HepG2 (cell line): Measurements from ENCODE around the gene ARID1A. TPM values are rescaled to one million over a fixed set of nuclear protein-coding genes. Genes with fewer than 3 reads are reported as not detected.

ENCODE experiments used
- AKAP8 ChIP-seq: sonication (generic); formaldehyde crosslinking; IDR thresholded peaks from 2 replicates; pipeline ENCODE4 v1.5.1; 2020; ENCODE audit warnings: mild to moderate bottlenecking, missing genetic modification reagents
- ATM ChIP-seq: fragments of 450-650 bp; IDR thresholded peaks from 2 replicates; pipeline ENCODE4 v1.7.1; 2017; ENCODE audit warnings: mild to moderate bottlenecking, borderline replicate concordance
- CCAR2 ChIP-seq: fragments of 200-400 bp; formaldehyde crosslinking; optimal IDR thresholded peaks from 2 replicates; pipeline ENCODE3; 2018; ENCODE audit warnings: low read depth, mild to moderate bottlenecking, low read length, moderate library complexity
- CREB1 ChIP-seq, 2 experiments: fragments of 450-650 bp in 1 of 2; IDR thresholded peaks; 2 replicates each; pipeline ENCODE4 v1.6.1; 2016 to 2017; ENCODE audit warnings: control low read depth in 1 of 2, mild to moderate bottlenecking in 1 of 2, missing compliant biosample characterization in 1 of 2, missing genetic modification characterization in 1 of 2
- HOXD1 ChIP-seq: sonication (generic); formaldehyde crosslinking; IDR thresholded peaks from 2 replicates; pipeline ENCODE4 v1.5.0; 2020; ENCODE audit warnings: missing genetic modification reagents
- JUNB ChIP-seq: sonication (generic); formaldehyde crosslinking; IDR thresholded peaks from 2 replicates; pipeline ENCODE4 v1.8.0; 2022; ENCODE audit warnings: missing genetic modification reagents, mild to moderate bottlenecking, borderline replicate concordance
- KLF11 ChIP-seq: IDR thresholded peaks from 2 replicates; pipeline ENCODE4 v1.6.1; 2016; ENCODE audit warnings: missing compliant biosample characterization
- KLF13 ChIP-seq: sonication (generic); formaldehyde crosslinking; IDR thresholded peaks from 2 replicates; pipeline ENCODE4 v1.4.0; 2020; ENCODE audit warnings: mild to moderate bottlenecking, missing genetic modification reagents
- KMT2A ChIP-seq: sonication (generic); formaldehyde crosslinking; IDR thresholded peaks from 2 replicates; pipeline ENCODE4 v1.4.0; 2020; ENCODE audit warnings: missing genetic modification reagents
- MYC ChIP-seq: sonication (generic); formaldehyde crosslinking; IDR thresholded peaks from 2 replicates; pipeline ENCODE4 v1.9.0; 2021; ENCODE audit warnings: missing genetic modification reagents, borderline replicate concordance
- NR2F1 ChIP-seq, 2 experiments: fragments of 450-650 bp in 1 of 2; formaldehyde crosslinking in 1 of 2; IDR thresholded peaks; 2 replicates each; pipeline versions ENCODE4 v1.5.0 to v1.6.1; 2016 to 2020; ENCODE audit warnings: mild to moderate bottlenecking in 1 of 2, missing compliant biosample characterization in 1 of 2, missing genetic modification reagents in 1 of 2, moderate library complexity in 1 of 2
- NR2F2 ChIP-seq: IDR thresholded peaks from 2 replicates; pipeline ENCODE4 v1.6.1; 2012; ENCODE audit warnings: low read depth, inconsistent platforms, borderline replicate concordance
- PLRG1 ChIP-seq: fragments of 450-650 bp; conservative IDR thresholded peaks from 2 replicates; pipeline ENCODE4 v1.6.1; 2016
- REPIN1 ChIP-seq: sonication (generic); formaldehyde crosslinking; IDR thresholded peaks from 2 replicates; pipeline ENCODE4 v1.8.0; 2022; ENCODE audit warnings: missing genetic modification reagents, low read depth, mild to moderate bottlenecking, borderline replicate concordance
- TEAD3 ChIP-seq: optimal IDR thresholded peaks from 2 replicates; pipeline ENCODE3; 2016; ENCODE audit warnings: borderline replicate concordance
- XRCC5 ChIP-seq: fragments of 200-400 bp; formaldehyde crosslinking; optimal IDR thresholded peaks from 2 replicates; pipeline ENCODE3; 2017; ENCODE audit warnings: mild to moderate bottlenecking, low read length
- ZBTB20 ChIP-seq: sonication (generic); formaldehyde crosslinking; IDR thresholded peaks from 2 replicates; pipeline ENCODE4 v1.8.1; 2023; ENCODE audit warnings: missing genetic modification reagents, low read depth, mild to moderate bottlenecking, borderline replicate concordance
- ZNF124 ChIP-seq: sonication (generic); formaldehyde crosslinking; IDR thresholded peaks from 2 replicates; pipeline ENCODE4 v1.4.0; 2020; ENCODE audit warnings: missing genetic modification reagents
- ZNF367 ChIP-seq: sonication (generic); formaldehyde crosslinking; IDR thresholded peaks from 2 replicates; pipeline ENCODE4 v1.4.0; 2020; ENCODE audit warnings: missing genetic modification reagents, borderline replicate concordance
- ZNF446 ChIP-seq: sonication (generic); formaldehyde crosslinking; IDR thresholded peaks from 2 replicates; pipeline ENCODE4 v1.5.0; 2020; ENCODE audit warnings: mild to moderate bottlenecking, missing genetic modification reagents
- ZNF772 ChIP-seq: sonication (generic); formaldehyde crosslinking; IDR thresholded peaks from 2 replicates; pipeline ENCODE4 v1.5.0; 2020; ENCODE audit warnings: mild to moderate bottlenecking, missing genetic modification reagents
- ZNF773 ChIP-seq: sonication (generic); formaldehyde crosslinking; IDR thresholded peaks from 2 replicates; pipeline ENCODE4 v1.4.0; 2020; ENCODE audit warnings: missing genetic modification reagents, borderline replicate concordance
- polyA plus RNA-seq, 8 experiments: library from polyadenylated mRNA; depleted of rRNA in 3 of 8; stranded (reverse) in 7 of 8; unstranded in 1 of 8; fragments of >200 nt; fragmentation: Illumina TruSeq in 4 of 8; extraction: Trizol in 4 of 8; gene quantifications; 2 replicates each; pipeline versions ENCODE4 v1.2.1 to v1.2.3, GENCODE V29; 2011 to 2016; ENCODE audit warnings: low read depth in 4 of 8, missing spikeins in 1 of 8, mixed read lengths in 1 of 8; ENCODE audit not compliant: insufficient read depth in 1 of 8
- total RNA-seq, 5 experiments: library from RNA; depleted of rRNA; stranded (reverse); fragments of >200 nt; fragmentation: Illumina TruSeq; extraction: Trizol; gene quantifications; 2 replicates each; pipeline ENCODE4 v1.2.3, GENCODE V29; 2016; ENCODE audit warnings: low read depth in 1 of 5
- TF ChIP-seq, protein P1 (sequence below): sonication (generic); formaldehyde crosslinking; IDR thresholded peaks from 2 replicates; pipeline ENCODE4 v1.8.0; 2022; ENCODE audit warnings: mild to moderate bottlenecking, missing genetic modification reagents, borderline replicate concordance
- TF ChIP-seq, protein P2 (sequence below): sonication (generic); formaldehyde crosslinking; conservative IDR thresholded peaks from 2 replicates; pipeline ENCODE4 v1.4.0; 2020; ENCODE audit warnings: missing genetic modification reagents
- TF ChIP-seq, protein P3 (sequence below): sonication (generic); formaldehyde crosslinking; IDR thresholded peaks from 2 replicates; pipeline ENCODE4 v1.4.0; 2020; ENCODE audit warnings: missing genetic modification reagents, borderline replicate concordance

ARID1A gene
- total and polyA plus RNA-seq, 2 of the 13 experiments (the other 11 are each of a cell fraction or from before 2014, with no cell fraction given) = 11.9 to 15.9 TPM

DNA sequence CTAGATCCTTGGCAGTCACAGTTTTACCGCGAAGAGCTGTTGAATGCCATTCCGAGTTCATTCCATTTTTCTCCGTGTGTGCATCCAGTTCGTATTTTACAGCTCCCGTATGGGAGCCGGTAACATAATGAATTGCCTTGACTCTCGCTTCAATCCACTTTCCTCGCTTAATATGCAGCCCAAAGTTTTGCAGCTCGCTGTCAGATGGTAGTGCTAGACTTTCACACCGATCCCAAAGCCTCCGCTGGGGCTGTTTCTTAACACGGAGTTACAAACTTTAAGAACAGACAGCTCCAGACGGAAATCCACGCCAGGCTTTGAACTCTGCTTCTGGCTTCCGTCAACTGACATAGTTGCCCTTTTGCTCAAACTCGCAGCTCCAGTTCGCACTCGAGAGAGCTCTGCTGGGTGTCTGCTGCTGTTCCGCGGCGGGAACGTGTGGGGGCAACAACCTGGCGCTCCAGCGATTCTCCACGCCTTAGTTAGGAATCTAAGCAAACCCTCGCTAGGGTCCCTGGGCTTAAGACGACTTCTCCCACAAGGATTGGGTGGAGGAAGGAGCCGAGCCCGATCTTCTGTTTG is 3.5 kb upstream of the ARID1A start (continued):
- TF ChIP-seq KLF11 (CRISPR knock-in tag) (0 out of 2 replicates have a peak, but pooled peaks have one; percentile 13), JUNB (CRISPR knock-in tag) (no peak), ZNF772 (CRISPR knock-in tag) (no peak; the same call in 1 of the 2 replicates), KMT2A (CRISPR knock-in tag) (no peak), CREB1 (IDR thresholded peaks at IDR 0.05) (peak; percentile 54), CREB1 (CRISPR knock-in tag; IDR thresholded peaks at IDR 0.05) (peak; percentile 34; the same call in 1 of the 2 replicates), PLRG1 (no peak), ZNF773 (CRISPR knock-in tag) (no peak), AKAP8 (no peak), KLF13 (CRISPR knock-in tag) (no peak), REPIN1 (no peak), NR2F1 (CRISPR knock-in tag; IDR thresholded peaks at IDR 0.05) (0 out of 4 replicates have a peak, but pooled peaks of 1 of the 2 experiments have one; percentile 31), ZNF124 (CRISPR knock-in tag) (peak; percentile 19; the same call in 1 of the 2 replicates), NR2F2 (no peak), CCAR2 (no peak), MYC (CRISPR knock-in tag) (0 out of 2 replicates have a peak, but pooled peaks have one; percentile 0), ATM (no peak), XRCC5 (no peak), ZNF446 (CRISPR knock-in tag) (no peak), TEAD3 (CRISPR knock-in tag) (peak; percentile 82), ZNF367 (CRISPR knock-in tag) (no peak), HOXD1 (no peak), ZBTB20 (CRISPR knock-in tag) (peak; percentile 68; the same call in 1 of the 2 replicates)
- TF ChIP-seq, protein P1, sequence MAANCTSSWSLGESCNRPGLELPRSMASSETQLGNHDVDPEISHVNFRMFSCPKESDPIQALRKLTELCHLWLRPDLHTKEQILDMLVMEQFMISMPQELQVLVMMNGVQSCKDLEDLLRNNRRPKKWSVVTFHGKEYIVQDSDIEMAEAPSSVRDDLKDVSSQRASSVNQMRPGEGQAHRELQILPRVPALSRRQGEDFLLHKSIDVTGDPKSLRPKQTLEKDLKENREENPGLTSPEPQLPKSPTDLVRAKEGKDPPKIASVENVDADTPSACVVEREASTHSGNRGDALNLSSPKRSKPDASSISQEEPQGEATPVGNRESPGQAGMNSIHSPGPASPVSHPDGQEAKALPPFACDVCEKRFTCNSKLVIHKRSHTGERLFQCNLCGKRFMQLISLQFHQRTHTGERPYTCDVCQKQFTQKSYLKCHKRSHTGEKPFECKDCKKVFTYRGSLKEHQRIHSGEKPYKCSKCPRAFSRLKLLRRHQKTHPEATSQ (CRISPR knock-in tag) = no peak
- TF ChIP-seq, protein P2, sequence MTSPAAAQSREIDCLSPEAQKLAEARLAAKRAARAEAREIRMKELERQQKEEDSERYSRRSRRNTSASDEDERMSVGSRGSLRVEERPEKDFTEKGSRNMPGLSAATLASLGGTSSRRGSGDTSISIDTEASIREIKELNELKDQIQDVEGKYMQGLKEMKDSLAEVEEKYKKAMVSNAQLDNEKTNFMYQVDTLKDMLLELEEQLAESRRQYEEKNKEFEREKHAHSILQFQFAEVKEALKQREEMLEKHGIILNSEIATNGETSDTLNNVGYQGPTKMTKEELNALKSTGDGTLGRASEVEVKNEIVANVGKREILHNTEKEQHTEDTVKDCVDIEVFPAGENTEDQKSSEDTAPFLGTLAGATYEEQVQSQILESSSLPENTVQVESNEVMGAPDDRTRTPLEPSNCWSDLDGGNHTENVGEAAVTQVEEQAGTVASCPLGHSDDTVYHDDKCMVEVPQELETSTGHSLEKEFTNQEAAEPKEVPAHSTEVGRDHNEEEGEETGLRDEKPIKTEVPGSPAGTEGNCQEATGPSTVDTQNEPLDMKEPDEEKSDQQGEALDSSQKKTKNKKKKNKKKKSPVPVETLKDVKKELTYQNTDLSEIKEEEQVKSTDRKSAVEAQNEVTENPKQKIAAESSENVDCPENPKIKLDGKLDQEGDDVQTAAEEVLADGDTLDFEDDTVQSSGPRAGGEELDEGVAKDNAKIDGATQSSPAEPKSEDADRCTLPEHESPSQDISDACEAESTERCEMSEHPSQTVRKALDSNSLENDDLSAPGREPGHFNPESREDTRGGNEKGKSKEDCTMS (CRISPR knock-in tag) = no peak
- TF ChIP-seq, protein P3, sequence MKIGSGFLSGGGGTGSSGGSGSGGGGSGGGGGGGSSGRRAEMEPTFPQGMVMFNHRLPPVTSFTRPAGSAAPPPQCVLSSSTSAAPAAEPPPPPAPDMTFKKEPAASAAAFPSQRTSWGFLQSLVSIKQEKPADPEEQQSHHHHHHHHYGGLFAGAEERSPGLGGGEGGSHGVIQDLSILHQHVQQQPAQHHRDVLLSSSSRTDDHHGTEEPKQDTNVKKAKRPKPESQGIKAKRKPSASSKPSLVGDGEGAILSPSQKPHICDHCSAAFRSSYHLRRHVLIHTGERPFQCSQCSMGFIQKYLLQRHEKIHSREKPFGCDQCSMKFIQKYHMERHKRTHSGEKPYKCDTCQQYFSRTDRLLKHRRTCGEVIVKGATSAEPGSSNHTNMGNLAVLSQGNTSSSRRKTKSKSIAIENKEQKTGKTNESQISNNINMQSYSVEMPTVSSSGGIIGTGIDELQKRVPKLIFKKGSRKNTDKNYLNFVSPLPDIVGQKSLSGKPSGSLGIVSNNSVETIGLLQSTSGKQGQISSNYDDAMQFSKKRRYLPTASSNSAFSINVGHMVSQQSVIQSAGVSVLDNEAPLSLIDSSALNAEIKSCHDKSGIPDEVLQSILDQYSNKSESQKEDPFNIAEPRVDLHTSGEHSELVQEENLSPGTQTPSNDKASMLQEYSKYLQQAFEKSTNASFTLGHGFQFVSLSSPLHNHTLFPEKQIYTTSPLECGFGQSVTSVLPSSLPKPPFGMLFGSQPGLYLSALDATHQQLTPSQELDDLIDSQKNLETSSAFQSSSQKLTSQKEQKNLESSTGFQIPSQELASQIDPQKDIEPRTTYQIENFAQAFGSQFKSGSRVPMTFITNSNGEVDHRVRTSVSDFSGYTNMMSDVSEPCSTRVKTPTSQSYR (CRISPR knock-in tag) = no peak
